HG03097 (cell line): ENCODE data around the gene SMIM33.
A peak's percentile ranks its signal among the peaks of the same experiment; 100 is the strongest.
"Not testable (repeated sequence)": the region's sequence is repeated elsewhere in the genome, so short reads cannot be mapped to it uniquely, and the experiment has no call there.

Experiments used
- ATAC-seq: cut with Tn5 transposase; IDR thresholded peaks from one replicate; pipeline ENCODE4 v1.9.1; 2021; ENCODE audit not compliant: unreplicated experiment, low FRiP score

The SMIM33 gene

DNA sequence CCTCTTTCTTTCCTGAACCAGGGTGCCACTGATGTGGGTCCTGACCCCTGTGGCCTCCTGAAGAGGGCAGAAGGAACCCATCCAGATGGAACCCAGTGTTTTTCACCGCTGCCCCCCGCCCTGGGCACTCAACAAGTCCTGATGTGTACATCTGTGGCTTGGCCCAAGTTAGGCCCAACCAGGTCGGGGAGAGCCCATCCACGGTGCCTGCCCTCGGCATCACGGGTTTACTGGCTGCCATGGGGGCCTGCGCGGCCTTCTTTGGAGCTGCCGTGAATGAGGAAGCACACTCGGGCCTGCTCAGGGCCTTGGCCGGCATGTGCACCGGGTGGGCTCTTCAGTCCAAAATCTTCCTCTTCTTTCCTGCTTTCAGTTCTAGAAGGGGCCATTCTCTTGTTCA, 14.0 kb upstream of the SMIM33 start:
- ATAC-seq: no peak

DNA sequence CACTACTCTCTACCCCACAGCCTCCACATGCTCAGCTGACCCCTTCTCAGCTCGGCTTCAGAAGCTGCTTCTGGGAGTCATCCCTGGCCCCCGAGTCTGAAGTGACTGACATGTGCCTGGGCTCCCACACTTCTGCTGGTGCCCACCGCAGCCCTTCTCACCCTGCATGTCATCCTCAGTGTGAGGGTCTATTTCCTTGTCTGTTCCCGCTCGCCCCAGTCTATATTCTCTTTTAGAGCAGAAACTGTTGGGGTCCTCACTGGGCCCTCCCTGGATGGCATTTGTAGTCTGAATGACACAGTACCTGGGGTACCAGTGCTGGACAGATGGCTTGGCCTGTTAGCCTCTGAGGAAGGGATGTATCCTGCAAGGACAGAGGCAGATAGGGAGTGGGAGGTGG, 13.6 kb upstream of the SMIM33 start:
- ATAC-seq: no peak

DNA sequence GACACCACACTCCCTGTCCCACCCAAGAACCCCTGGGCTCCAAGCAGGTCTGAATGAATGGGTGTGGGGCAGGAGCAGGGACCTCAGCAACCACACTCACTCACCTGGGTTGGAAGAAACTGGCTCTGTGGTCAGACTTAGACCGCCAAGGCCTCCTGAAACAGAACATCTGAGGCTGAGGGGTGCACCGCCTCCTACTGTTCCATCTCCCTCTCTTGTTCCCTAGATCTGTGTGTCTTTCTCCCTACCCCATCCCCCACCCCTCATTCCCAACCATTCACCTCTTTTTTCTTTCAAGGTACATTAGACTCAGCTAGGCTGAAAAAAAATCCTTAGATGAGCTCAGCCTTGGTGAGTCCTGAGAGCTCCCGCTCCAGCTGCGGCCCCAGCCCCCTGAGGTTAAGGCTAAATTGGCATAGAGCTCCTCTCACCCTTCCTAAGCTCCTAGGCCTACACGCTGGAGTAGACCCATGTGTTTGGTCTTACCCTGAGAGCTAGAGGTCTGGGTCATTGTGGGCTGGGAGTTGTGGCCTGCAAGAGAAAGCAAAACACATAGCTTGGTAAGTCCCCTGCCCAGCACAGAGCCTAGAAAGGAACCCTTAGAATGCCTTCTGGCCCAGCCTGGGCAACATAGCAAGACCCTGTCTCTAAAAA, 13.0 kb upstream of the SMIM33 start:
- ATAC-seq: no peak

DNA sequence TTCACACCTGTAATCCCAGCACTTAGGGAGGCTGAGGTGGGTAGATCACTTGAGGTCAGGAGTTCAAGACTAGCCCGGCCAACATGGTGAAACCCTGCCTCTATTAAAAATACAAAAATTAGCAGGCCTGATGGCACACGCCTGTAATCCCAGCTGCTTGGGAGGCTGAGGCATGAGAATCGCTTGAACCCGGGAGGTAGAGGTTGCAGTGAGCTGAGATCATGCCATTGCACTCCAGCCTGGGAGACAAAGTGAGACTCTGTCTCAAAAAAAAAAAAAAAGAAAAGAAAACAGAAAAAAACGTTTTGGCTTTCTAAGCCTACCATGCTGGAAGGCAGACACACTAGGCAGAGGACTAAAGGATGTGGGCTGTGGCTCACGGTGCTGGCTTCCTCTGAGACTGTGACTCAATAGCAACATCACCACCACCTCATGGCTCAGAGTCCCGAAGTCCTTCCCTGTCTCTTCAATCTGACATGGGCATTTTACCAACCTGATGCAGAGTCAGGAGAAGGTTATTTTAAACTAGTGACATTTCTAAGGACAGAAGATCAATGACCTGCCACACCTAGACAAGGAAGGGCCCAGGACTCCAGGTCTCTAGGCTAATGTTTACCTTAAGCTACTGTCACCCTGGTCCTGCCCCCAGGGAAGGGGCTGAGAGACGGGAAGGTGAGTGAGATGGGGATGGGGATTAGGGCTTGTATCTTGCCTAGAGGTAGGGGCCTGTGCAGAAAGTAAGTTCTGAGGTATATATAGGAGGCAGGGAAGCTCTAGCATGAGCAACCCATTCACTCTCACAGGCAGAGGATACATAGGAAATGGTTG, 12.0 kb upstream of the SMIM33 start:
- ATAC-seq: peak; percentile 63

DNA sequence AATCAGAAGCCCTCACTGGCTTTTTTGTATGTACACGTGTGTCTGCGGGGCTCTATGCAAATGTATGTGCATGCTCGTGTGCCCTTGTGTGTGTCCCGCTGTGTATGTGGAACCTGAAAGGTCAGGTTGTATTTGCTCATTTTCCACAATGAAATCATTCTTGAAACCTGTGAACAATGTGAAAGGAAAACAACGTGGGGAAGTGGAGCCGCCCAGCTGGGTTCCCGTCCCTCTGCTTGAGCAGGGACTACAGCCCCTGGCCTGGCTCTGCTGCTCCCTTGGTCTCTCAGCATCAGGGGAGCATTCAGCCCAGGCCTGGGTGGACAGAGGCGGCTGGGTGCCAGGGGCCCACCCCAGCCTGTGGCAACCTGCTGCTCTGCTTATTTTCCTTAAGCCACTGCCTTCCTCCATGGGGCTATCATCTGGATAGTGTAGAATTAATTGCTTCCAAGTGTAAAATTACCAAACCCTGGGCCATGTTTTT, 11.3 kb upstream of the SMIM33 start:
- ATAC-seq: peak; percentile 24

DNA sequence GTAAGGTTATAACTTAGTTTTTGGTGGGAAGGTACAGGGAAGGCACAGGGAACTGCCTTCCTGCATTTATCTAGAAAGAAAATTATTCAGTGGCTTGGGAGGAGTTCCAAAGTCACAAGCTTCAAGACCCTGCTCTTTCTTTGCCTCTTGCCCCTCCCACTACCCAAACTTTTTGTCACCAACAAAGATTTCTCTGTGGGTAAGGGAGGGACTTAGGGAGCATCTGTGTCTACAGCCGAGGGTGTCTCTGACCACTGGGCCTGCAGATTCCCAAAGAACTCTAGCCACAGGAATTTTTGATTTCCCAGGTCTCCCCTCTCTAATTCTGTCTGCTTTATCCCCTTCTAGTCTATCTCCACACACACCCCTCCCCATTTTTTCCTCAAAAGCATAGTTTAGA, 10.3 kb upstream of the SMIM33 start:
- no peak for ATAC-seq

DNA sequence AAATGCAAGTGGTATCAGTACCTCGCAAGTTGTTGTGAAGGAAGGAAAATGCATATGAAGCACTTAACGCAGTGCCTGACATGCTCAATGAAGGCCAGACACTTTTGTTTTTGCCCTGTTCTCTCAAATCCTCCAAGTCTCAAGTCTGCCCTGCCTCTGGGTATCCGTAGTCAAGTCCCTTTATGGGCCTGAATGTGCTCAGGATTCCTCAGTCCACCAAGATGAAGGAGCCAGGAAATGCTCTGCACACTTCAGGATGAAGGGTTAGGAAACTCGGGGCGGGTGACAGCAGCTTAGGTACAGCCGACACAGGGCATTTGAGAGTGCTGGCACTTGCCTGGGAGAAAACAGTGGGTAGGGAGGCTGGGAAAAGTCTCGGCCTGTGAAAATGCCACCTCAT, 9.6 kb upstream of the SMIM33 start:
- no peak for ATAC-seq

DNA sequence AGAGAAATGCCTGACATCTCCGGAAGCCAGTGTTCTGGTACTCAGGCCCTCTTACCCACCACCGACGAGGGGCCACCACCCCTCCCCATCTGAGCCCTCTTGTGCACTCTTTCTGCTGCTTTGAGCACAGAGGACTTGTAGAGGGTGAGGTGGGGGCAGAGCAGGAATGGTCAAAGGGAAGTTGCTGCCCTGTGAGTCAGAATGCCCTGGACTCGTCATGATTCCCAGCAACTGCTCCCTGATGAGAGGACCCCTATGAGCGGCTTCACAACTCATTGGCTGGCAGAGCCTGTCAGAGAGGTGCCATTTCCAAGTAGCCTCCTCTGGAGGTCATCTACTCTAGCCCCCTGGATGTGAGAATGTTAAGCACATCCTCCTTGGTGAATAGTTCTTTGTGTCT, 9.1 kb upstream of the SMIM33 start:
- no peak for ATAC-seq

GRCh38 chr5:139462586-139463276, 8.1 kb upstream of the SMIM33 start, which contains the start of gene ECSCR:
ECSCR (minus strand) TSS chr5:139462743; CDS start chr5:139462670, 73 bp downstream.
- ATAC-seq: no peak

- no peak for ATAC-seq
Observed at GRCh38 chr5:139468421-139468931, 2.3 kb upstream of the SMIM33 start.

GRCh38 chr5:139472386-139473030, 1.7 kb downstream of the SMIM33 start:
- ATAC-seq: no peak

DNA sequence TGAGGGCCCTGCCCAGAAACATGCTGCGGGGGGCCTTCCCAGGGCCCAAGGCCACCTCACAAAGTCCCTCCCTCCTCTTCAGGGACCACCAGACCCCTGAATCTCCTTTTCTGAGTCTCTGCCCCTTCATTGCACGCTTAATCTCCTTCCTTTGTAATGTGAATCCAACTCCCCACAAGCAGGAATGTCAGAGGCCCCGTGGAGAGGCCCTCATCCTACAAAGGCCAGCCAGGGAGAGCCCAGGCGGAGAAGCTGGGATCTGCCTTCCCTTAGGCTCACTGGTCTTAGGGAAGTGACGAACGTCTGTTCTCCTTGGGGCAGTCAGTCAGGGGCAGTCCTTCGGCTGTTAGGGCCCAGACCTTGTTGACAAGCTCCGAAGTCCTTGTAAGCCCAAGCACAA, 2.3 kb downstream of the SMIM33 start:
- no peak for ATAC-seq

- no peak for ATAC-seq
Observed at GRCh38 chr5:139473565-139473964, 2.8 kb downstream of the SMIM33 start.

- ATAC-seq: no peak
Observed at GRCh38 chr5:139474890-139475791, 4.3 kb downstream of the SMIM33 start.

DNA sequence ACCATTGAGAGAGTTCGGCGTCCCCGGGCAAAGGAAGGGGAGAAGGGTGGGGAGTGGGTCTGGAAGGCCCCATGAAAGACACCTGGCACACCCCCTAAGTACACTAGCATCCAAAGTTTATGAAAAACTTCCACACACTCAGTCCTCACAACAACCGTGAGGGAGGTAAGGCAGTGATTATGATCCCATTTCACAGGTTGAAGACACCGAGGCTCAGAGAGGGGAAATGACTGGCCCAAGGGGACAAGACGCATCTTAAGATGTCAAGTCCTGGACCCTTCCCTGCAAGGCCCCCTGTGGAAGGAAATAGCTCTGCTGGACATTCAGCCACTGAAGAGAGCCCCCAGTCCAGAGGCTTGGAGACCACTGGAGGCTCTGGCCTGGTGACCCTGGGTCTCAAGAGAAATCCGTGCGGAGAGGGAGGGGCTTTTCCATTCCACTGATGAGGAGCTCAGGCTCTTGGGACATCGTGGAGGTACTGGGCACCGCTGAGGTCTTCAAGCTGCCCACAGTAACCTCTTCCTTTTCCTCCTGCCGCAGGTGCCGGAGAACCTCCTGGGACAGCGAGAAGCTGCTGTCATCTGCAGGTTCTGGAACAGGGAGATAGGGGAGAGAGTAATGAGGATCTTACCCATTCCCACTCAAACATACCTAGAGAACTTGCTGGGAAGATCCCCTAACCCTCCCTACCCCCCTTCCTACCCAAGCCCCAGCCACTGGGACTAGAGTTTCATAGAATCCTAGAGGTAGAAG, 5.2 kb downstream of the SMIM33 start:
- ATAC-seq: no peak

DNA sequence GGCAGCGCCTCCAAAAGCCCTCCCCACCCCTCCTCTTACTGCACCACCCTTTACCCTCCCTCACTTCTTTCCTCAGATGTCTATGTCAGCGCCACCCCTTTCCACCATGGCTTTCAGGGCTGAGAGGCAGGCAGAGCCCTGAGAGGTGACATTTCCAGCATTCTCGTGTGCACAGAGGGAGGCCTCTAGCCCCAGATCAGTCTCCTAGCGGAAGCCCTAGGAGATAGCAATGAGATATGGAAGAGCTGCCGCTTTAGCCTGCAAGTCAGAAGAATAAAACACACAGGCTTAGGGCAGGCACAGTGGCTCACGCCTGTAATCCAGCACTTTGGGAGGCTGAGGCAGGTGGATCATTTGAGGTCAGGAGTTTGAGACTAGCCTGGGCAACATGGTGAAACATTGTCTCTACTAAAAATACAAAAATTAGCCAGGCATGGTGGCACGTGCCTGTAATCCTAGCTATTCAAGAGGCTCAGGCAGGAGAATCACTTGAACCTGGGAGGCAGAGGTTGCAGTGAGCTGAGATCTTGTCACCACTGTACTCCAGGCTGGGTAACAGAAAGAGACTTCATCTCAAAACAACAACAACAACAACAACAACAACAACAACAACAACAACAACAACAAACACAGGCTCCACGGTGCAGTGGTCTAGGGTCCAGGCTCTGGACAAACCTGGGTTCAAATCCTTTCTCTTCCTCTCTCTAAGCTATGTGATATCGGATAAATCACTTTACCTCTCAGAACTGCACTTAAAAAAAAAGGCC, 8.0 kb downstream of the SMIM33 start:
- ATAC-seq: not testable (repeated sequence)

DNA sequence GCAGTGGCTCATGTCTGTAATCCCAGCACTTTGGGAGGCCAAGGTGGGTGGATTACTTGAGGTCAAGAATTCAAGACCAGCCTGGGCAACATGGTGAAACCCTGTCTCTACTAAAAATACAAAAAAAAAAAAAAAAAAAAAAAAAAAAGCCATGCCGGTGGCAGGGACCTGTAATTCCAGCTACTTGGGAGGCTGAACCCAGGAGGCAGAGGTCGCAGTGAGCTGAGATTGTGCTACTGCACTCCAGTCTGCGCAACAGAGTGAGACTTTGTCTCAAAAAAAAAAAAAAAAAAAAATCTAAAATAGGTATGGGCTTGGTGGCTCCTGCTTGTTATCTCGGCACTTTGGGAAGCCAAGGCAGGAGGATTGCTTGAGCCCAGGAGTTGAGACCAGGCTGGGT, 8.9 kb downstream of the SMIM33 start:
- not testable (repeated sequence) for ATAC-seq

DNA sequence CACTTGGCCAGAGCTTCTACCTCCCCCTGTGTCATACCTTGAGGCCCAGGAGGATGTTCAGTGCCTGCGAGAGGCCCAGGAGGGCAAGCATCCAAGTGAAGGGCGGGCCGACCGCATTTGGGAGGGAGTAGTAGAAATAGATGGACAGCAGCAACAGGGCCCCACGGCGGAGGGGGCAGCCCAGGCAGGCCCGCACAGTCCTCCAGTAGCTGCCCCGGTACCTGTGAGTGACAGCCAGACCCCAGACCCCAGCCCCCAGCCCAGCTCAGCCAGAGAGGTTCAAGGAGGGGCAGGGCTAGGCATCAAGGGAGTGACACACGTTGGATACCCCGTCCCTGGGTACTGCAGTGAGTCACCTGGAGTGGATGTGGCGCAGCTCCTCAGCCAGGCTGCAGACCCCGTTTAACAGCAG, 10.3 kb downstream of the SMIM33 start:
- no peak for ATAC-seq
